Breast epithelium (tissue), 4 donors: ENCODE results near the gene TMEM8B. TPM values are rescaled to one million over a fixed set of nuclear protein-coding genes. Genes with fewer than 3 reads are reported as not detected.
A peak's percentile ranks its signal among the peaks of the same experiment; 100 is the strongest.
"Not testable (repeated sequence)": the region's sequence is repeated elsewhere in the genome, so short reads cannot be mapped to it uniquely, and the experiment has no call there.

Experiments
- DNase-seq, 2 donors: peaks; one replicate each; pipeline ENCODE4 v3.0.0-alpha.2; 2019; ENCODE audit warnings: low spot score in 2 of 2
- H3K27ac ChIP-seq, 2 donors: fragments of 200-600 bp; sonication (generic) in 1 of 2; one replicate each; pipeline ENCODE4 v1.5.1; 2016 to 2019; ENCODE audit warnings: mild to moderate bottlenecking in 1 of 2
- H3K27me3 ChIP-seq, 2 donors: fragments of 200-600 bp; sonication (generic) in 1 of 2; one replicate each; pipeline versions ENCODE4 v1.5.1 to v1.6.0; 2017 to 2019; ENCODE audit warnings: control low read depth in 1 of 2, mild to moderate bottlenecking in 1 of 2
- H3K36me3 ChIP-seq: fragments of 200-600 bp; one replicate; pipeline ENCODE4 v1.5.1; 2019
- H3K4me1 ChIP-seq, 2 donors: fragments of 200-600 bp; sonication (generic); one replicate each; pipeline ENCODE4 v1.5.1; 2016 to 2019; ENCODE audit warnings: control low read depth in 1 of 2
- H3K4me3 ChIP-seq, 3 donors: fragments of 200-600 bp; sonication (generic); 1 replicate in 2 of 3; 2 replicates in 1 of 3; pipeline ENCODE4 v1.5.1; 2016 to 2019; ENCODE audit warnings: mild to moderate bottlenecking in 3 of 3, moderate library complexity in 2 of 3
- H3K9me3 ChIP-seq, 2 donors: fragments of 200-600 bp; sonication (generic) in 1 of 2; one replicate each; pipeline ENCODE4 v1.5.1; 2016 to 2019; ENCODE audit warnings: control low read depth in 1 of 2
- CTCF ChIP-seq, 3 donors: fragments of 450-650 bp; IDR thresholded peaks; one replicate each; pipeline ENCODE4 v1.5.1; 2016 to 2017; ENCODE audit warnings: antibody characterized with exemption in 3 of 3, mild to moderate bottlenecking in 3 of 3, moderate library complexity in 3 of 3
- POLR2A ChIP-seq: fragments of 450-650 bp; IDR thresholded peaks from one replicate; pipeline ENCODE4 v1.6.1; 2016; ENCODE audit warnings: antibody characterized with exemption, mild to moderate bottlenecking, moderate library complexity
- POLR2AphosphoS5 ChIP-seq, 3 donors: sonication (generic); formaldehyde crosslinking; IDR thresholded peaks; one replicate each; pipeline ENCODE4 v1.6.1; 2017; ENCODE audit warnings: antibody characterized with exemption in 3 of 3
- intact Hi-C: fragments of 100-400 bp; cut with DNase I; formaldehyde crosslinking; loops from one replicate; pipeline ENCODE4 v1.15.1; 2023; ENCODE audit warnings: low total_unique reads
- total RNA-seq, 3 donors: library from RNA; depleted of rRNA; stranded (reverse); fragments of >200 nt; gene quantifications; one replicate each; pipeline ENCODE4 v1.1.0, GENCODE V29; 2016

The TMEM8B gene
- total RNA-seq, 3 donors from 2014 or later: 4.9 to 7.9 (median 6.7) TPM

- Histone ChIP-seq H3K9me3 (no peaks in the 10 kb centered on the region), H3K27me3 (no peaks in the 10 kb centered on the region), H3K4me3 (peak overlapping the region; percentile 6 to 54 (median 17)), H3K36me3 (no peaks in the 10 kb centered on the region), H3K4me1 (peaks cover 34 to 52% of the 10 kb centered on the region in 2 donors), H3K27ac (peak overlapping the region; percentile 95 to 100)
- DNase-seq: no peak
- intact Hi-C loops: loop anchor here (5.0 kb wide), 1 partner anchor 1788 kb away; no protein-coding TSS in a partner anchor
- no peak for TF ChIP-seq POLR2AphosphoS5 (IDR thresholded peaks at IDR 0.05)
- peak in 2 of 3 donors; percentile 36 to 60 for TF ChIP-seq CTCF (IDR thresholded peaks at IDR 0.05)
- no peak for TF ChIP-seq POLR2A
These were observed 81.8 kb downstream of the TMEM8B start for GRCh38 chr9:35910613-35911359.

GRCh38 chr9:35911690-35912089 is 82.7 kb downstream of the TMEM8B start:
- H3K27ac ChIP-seq: peak overlapping the region; percentile 95 to 100
- no peaks in the 10 kb centered on the region for H3K9me3 ChIP-seq
- H3K36me3 ChIP-seq: no peaks in the 10 kb centered on the region
- peak overlapping the region; percentile 4 to 34 (median 11) for H3K4me3 ChIP-seq
- intact Hi-C loops: loop anchor here (5.0 kb wide), 1 partner anchor 1789 kb away; no protein-coding TSS in a partner anchor
- peaks cover 31 to 45% of the 10 kb centered on the region in 2 donors for H3K4me1 ChIP-seq
- H3K27me3 ChIP-seq: no peaks in the 10 kb centered on the region
- no peak for TF ChIP-seq POLR2AphosphoS5 (IDR thresholded peaks at IDR 0.05)
- TF ChIP-seq POLR2A: no peak
- TF ChIP-seq CTCF (IDR thresholded peaks at IDR 0.05): no peak
- no peak for DNase-seq

- peaks cover 20 to 34% of the 10 kb centered on the region in 2 donors for H3K4me1 ChIP-seq
- intact Hi-C loops: loop anchor here (5.0 kb wide), 1 partner anchor 1791 kb away; no protein-coding TSS in a partner anchor
- H3K27me3 ChIP-seq: no peaks in the 10 kb centered on the region
- H3K27ac ChIP-seq: peak overlapping the region in 1 of 2 donors; percentile 48
- TF ChIP-seq POLR2A: no peak
- TF ChIP-seq CTCF (IDR thresholded peaks at IDR 0.05): no peak
- peak overlapping the region in 2 of 3 donors; percentile 11 to 23 for H3K4me3 ChIP-seq
- H3K36me3 ChIP-seq: no peaks in the 10 kb centered on the region
- no peak for DNase-seq
- no peaks in the 10 kb centered on the region for H3K9me3 ChIP-seq
These were observed 83.9 kb downstream of the TMEM8B start for GRCh38 chr9:35912791-35913400.

- intact Hi-C loops: loop anchor here (5.0 kb wide), 1 partner anchor 1791 kb away; no protein-coding TSS in a partner anchor
- not testable (repeated sequence) for DNase-seq, H3K36me3 ChIP-seq, H3K9me3 ChIP-seq, H3K4me3 ChIP-seq, H3K27me3 ChIP-seq
- peak overlapping the region in 1 of 2 donors; percentile 48 for H3K27ac ChIP-seq
- H3K4me1 ChIP-seq: peaks cover 15 to 28% of the 10 kb centered on the region in 2 donors
These were observed 84.4 kb downstream of the TMEM8B start for GRCh38 chr9:35913429-35913828.

- peak in 1 of 2 donors; percentile 88 for DNase-seq
- intact Hi-C loops: loop anchor here (5.0 kb wide), 1 partner anchor 1792 kb away; no protein-coding TSS in a partner anchor
- Histone ChIP-seq H3K4me1 (peaks cover 5 to 19% of the 10 kb centered on the region in 2 donors), H3K36me3 (no peaks in the 10 kb centered on the region), H3K9me3 (no peaks in the 10 kb centered on the region), H3K27ac (peak overlapping the region; percentile 77 to 90), H3K27me3 (no peaks in the 10 kb centered on the region), H3K4me3 (no peak overlapping the region)
- TF ChIP-seq POLR2AphosphoS5 (IDR thresholded peaks at IDR 0.05): peak; percentile 25 to 46 (median 33)
- TF ChIP-seq POLR2A: no peak
These were observed 85.3 kb downstream of the TMEM8B start for GRCh38 chr9:35914301-35914807.

Other genes with a start within 250 kb of the TMEM8B start
- gene TESK1, start 224.0 kb upstream of the TMEM8B start, total RNA-seq: 10 to 100 TPM; 26.5 to 50.4 (median 33.8) TPM
- gene CD72, start 210.8 kb upstream of the TMEM8B start, total RNA-seq: 1 to 10 TPM; 3.6 to 6.4 (median 5.1) TPM
- gene SIT1, start 178.3 kb upstream of the TMEM8B start, total RNA-seq: 1 to 10 TPM; 1.2 to 3.2 (median 1.3) TPM
- 1,000 to 10,000 TPM; 1,664 to 2,064 (median 2,058) TPM for gene RMRP, start 171.2 kb upstream of the TMEM8B start, total RNA-seq
- gene CCDC107, start 170.9 kb upstream of the TMEM8B start, total RNA-seq: 100 to 1,000 TPM in 1 of 3 donors, 10 to 100 TPM in 2; 18.3 to 102 (median 35.4) TPM
- gene ARHGEF39, start 164.0 kb upstream of the TMEM8B start, total RNA-seq: 1 to 10 TPM in 1 of 3 donors, under 1 TPM in 2; 0.59 to 1.6 (median 0.80) TPM
- 1 to 10 TPM in 1 of 3 donors, under 1 TPM in 1, not detected in 1; 0.16 to 5.0 TPM for gene CA9, start 155.3 kb upstream of the TMEM8B start, total RNA-seq
- 100 to 1,000 TPM; 143 to 402 (median 258) TPM for gene TPM2, start 139.3 kb upstream of the TMEM8B start, total RNA-seq
- gene TLN1, start 97.0 kb upstream of the TMEM8B start, total RNA-seq: 100 to 1,000 TPM; 163 to 497 (median 215) TPM
- gene CREB3, start 96.6 kb upstream of the TMEM8B start, total RNA-seq: 10 to 100 TPM; 46.4 to 49.9 (median 47.2) TPM
- gene GBA2, start 80.0 kb upstream of the TMEM8B start, total RNA-seq: 10 to 100 TPM; 44.5 to 63.8 (median 57.0) TPM
- gene RGP1, start 79.9 kb upstream of the TMEM8B start, total RNA-seq: 10 to 100 TPM; 16.7 to 20.1 (median 17.4) TPM
- not detected for gene MSMP, start 75.0 kb upstream of the TMEM8B start, total RNA-seq
- gene NPR2, start 37.6 kb upstream of the TMEM8B start, total RNA-seq: 10 to 100 TPM; 10.2 to 34.2 (median 14.7) TPM
- 1 to 10 TPM; 1.1 to 2.2 (median 1.3) TPM for gene SPAG8, start 17.0 kb upstream of the TMEM8B start, total RNA-seq
- 10 to 100 TPM; 25.0 to 55.7 (median 32.1) TPM for gene HINT2, start 14.2 kb upstream of the TMEM8B start, total RNA-seq
- under 1 TPM in 1 of 3 donors, not detected in 2; 0.15 TPM for gene FAM221B, start 496 bp upstream of the TMEM8B start, total RNA-seq
- gene OR13J1, start 41.2 kb downstream of the TMEM8B start, total RNA-seq: not detected
- 10 to 100 TPM in 2 of 3 donors, 1 to 10 TPM in 1; 3.4 to 16.0 (median 12.8) TPM for gene HRCT1, start 77.0 kb downstream of the TMEM8B start, total RNA-seq
- 10 to 100 TPM in 1 of 3 donors, 1 to 10 TPM in 2; 4.8 to 13.4 (median 8.6) TPM for gene SPAAR, start 80.3 kb downstream of the TMEM8B start, total RNA-seq
- not detected for gene OR2S2, start 128.9 kb downstream of the TMEM8B start, total RNA-seq
- gene RECK, start 207.7 kb downstream of the TMEM8B start, total RNA-seq: 10 to 100 TPM; 12.7 to 25.6 (median 17.7) TPM